PC-3 (cell line): ENCODE results near the gene CNTFR. TPM values are rescaled to one million over a fixed set of nuclear protein-coding genes. Genes with fewer than 3 reads are reported as not detected.

ENCODE experiments used
- ATAC-seq: fragments of 200-7000 bp; cut with Tn5 transposase; 2 replicates; pipeline ENCODE4 v1.9.1; 2020; ENCODE audit warnings: mild to moderate bottlenecking, moderate library complexity
- BruUV-seq: library from RNA; stranded (reverse); fragments of 400-500 nt; replicated peaks from 2 replicates; lab custom pipeline; 2021; lab: Mats Ljungman, UMichigan
- CTCF ChIA-PET: fragments of 300-600 bp; sonication (Branson Sonifier 250); formaldehyde crosslinking; loops from one replicate; lab custom pipeline; 2022; ENCODE audit warnings: antibody characterized with exemption; lab: Charles Lee
- POLR2A ChIA-PET: fragments of 300-600 bp; sonication (Branson Sonifier 250); formaldehyde crosslinking; loops from one replicate; lab custom pipeline; 2022; ENCODE audit warnings: antibody characterized with exemption; ENCODE audit not compliant: unreplicated experiment; lab: Charles Lee
- DNase-seq: peaks from one replicate; pipeline ENCODE4 v3.0.0-alpha.2; 2015
- H2AFZ ChIP-seq: fragments of 300-600 bp; sonication (generic); 2 replicates; pipeline ENCODE4 v1.6.0; 2016; ENCODE audit warnings: antibody characterized with exemption, low read length
- H3F3A ChIP-seq: fragments of 300-600 bp; sonication (generic); one replicate; pipeline ENCODE4 v1.6.0; 2017; ENCODE audit warnings: antibody characterized with exemption, low read length, control low read depth, mild to moderate bottlenecking; ENCODE audit not compliant: unreplicated experiment
- H3K27ac ChIP-seq: fragments of 300-600 bp; sonication (generic); 2 replicates; pipeline ENCODE4 v1.5.1; 2016; ENCODE audit warnings: mild to moderate bottlenecking, low read length
- H3K27me3 ChIP-seq: fragments of 300-600 bp; sonication (generic); 2 replicates; pipeline ENCODE4 v1.6.1; 2016; ENCODE audit warnings: low read length, mixed read lengths
- H3K36me3 ChIP-seq: fragments of 300-600 bp; sonication (generic); 2 replicates; pipeline ENCODE4 v1.6.1; 2016; ENCODE audit warnings: low read depth, mixed run types, low read length, mixed read lengths
- H3K4me1 ChIP-seq: fragments of 300-600 bp; sonication (generic); 2 replicates; pipeline ENCODE4 v1.5.1; 2016; ENCODE audit warnings: low read length; ENCODE audit not compliant: insufficient read depth
- H3K4me2 ChIP-seq: fragments of 300-600 bp; sonication (generic); 2 replicates; pipeline ENCODE4 v1.6.0; 2016; ENCODE audit warnings: low read length
- H3K4me3 ChIP-seq: fragments of 300-600 bp; sonication (generic); 2 replicates; pipeline ENCODE4 v1.5.1; 2016; ENCODE audit warnings: mild to moderate bottlenecking, low read length, mixed read lengths
- H3K79me2 ChIP-seq: fragments of 300-600 bp; sonication (generic); 2 replicates; pipeline ENCODE4 v1.6.1; 2017; ENCODE audit warnings: low read length, mixed read lengths
- H3K9ac ChIP-seq: fragments of 300-600 bp; sonication (generic); 2 replicates; pipeline ENCODE4 v1.6.0; 2016; ENCODE audit warnings: mild to moderate bottlenecking, low read length
- H3K9me2 ChIP-seq: fragments of 300-600 bp; sonication (generic); replicated peaks from 2 replicates; pipeline ENCODE4 v1.6.1; 2016; ENCODE audit warnings: mixed run types, low read length, mixed read lengths
- H3K9me3 ChIP-seq: fragments of 300-600 bp; sonication (generic); 2 replicates; pipeline ENCODE4 v1.6.1; 2016; ENCODE audit warnings: low read length, mixed read lengths
- H4K20me1 ChIP-seq: fragments of 300-600 bp; sonication (generic); 2 replicates; pipeline ENCODE4 v1.6.1; 2016; ENCODE audit warnings: low read length, mixed read lengths
- EZH2 ChIP-seq: fragments of 300-600 bp; sonication (generic); IDR thresholded peaks from one replicate; pipeline ENCODE4 v1.6.1; 2017; ENCODE audit warnings: antibody characterized with exemption, mild to moderate bottlenecking, low read length; ENCODE audit not compliant: unreplicated experiment
- EZH2phosphoT487 ChIP-seq: fragments of 300-600 bp; sonication (generic); IDR thresholded peaks from 2 replicates; pipeline ENCODE4 v1.6.1; 2018; ENCODE audit warnings: mild to moderate bottlenecking, antibody characterized with exemption, low read length, borderline replicate concordance
- intact Hi-C: fragments of 100-400 bp; cut with micrococcal nuclease; formaldehyde crosslinking; loops from 2 replicates; pipeline ENCODE4 v1.9.0; 2023
- total RNA-seq: library from RNA; depleted of rRNA; stranded (reverse); fragments of >200 nt; gene quantifications from 2 replicates; pipeline ENCODE4 v1.2.3, GENCODE V29; 2014
- TF ChIP-seq, protein P1 (sequence below): fragments of 300-600 bp; sonication (generic); conservative IDR thresholded peaks from 2 replicates; pipeline ENCODE4 v1.5.1; 2017; ENCODE audit warnings: antibody characterized with exemption, low read depth, mild to moderate bottlenecking, low read length

The CNTFR gene
- total RNA-seq, 1 experiment from 2014 or later: not detected

DNA sequence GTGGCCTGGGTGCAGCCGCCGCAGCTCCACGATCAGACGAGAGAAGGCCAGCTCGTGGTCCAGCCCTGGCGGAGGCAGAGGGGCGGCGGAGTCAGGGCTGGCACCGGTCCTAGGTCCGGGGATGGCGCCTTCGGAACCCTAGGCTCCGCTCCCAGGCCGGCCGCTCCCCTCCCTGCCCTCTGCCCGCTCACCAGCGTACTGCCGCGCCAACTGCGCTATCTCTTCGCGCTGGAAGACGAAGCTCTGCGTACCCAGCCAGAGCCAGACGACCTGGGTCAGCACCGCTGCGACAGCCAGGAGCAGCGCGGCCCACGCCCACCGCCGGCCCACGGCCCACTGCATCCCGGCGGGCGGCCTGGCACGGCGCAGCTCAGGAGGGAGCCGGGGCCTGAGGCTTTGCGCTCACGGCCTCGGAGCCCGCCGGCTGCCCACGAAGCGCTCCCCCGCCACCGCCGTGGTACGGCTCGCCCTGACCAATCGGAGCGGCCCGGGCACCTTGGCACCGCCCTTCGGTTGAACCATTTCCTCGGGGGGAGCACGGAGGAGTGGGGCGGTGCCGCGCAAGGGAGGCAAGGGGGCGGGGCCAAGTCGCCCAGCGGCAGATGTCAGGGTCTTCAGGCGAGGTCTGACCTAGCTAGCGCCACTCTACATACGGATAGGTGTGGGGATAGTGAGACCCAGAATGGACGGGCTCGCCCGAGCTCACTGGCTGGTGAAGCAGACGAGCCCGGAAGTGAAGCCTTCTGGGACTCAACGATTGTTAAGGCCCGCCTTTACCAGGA lies 48.0 kb upstream of the CNTFR start, which contains the start of gene SIGMAR1:
Gene SIGMAR1, minus strand, starts transcription at position 432 of the 782 bp plus-strand sequence. Its CDS starts 90 bp downstream, at position 342.
- TF ChIP-seq, protein P1, sequence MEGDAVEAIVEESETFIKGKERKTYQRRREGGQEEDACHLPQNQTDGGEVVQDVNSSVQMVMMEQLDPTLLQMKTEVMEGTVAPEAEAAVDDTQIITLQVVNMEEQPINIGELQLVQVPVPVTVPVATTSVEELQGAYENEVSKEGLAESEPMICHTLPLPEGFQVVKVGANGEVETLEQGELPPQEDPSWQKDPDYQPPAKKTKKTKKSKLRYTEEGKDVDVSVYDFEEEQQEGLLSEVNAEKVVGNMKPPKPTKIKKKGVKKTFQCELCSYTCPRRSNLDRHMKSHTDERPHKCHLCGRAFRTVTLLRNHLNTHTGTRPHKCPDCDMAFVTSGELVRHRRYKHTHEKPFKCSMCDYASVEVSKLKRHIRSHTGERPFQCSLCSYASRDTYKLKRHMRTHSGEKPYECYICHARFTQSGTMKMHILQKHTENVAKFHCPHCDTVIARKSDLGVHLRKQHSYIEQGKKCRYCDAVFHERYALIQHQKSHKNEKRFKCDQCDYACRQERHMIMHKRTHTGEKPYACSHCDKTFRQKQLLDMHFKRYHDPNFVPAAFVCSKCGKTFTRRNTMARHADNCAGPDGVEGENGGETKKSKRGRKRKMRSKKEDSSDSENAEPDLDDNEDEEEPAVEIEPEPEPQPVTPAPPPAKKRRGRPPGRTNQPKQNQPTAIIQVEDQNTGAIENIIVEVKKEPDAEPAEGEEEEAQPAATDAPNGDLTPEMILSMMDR: no peak
- Histone ChIP-seq H3K27me3 (no peaks in the 10 kb centered on the region), H3K4me3 (peak within 1 kb of the TSS; percentile 76), H3K4me2 (peak within 1 kb of the TSS; percentile 93), H3K9me2 (no peaks in the 10 kb centered on the region), H2AFZ (peak within 1 kb of the TSS; percentile 89), H3K36me3 (no peaks in the 10 kb centered on the region), H3K27ac (no peak within 1 kb of the TSS), H4K20me1 (0 out of 2 replicates have a peak, but pooled peaks cover 4% of the 10 kb centered on the region), H3K79me2 (peaks cover 25% of the 10 kb centered on the region), H3K9ac (peak within 1 kb of the TSS; percentile 92), H3K4me1 (peaks cover 5% of the 10 kb centered on the region; the same call in 1 of the 2 replicates), H3K9me3 (no peaks in the 10 kb centered on the region), H3F3A (no peaks in the 10 kb centered on the region)
- ChIA-PET POLR2A (interaction anchor here (0.6 to 0.7 kb wide), 2 partner anchors 9 kb away, joined by 3 to 5 read pairs; partner anchors contain the start of gene GALT), CTCF (interaction anchor here (1.4 kb wide), 1 partner anchor 9 kb away, joined by 3 read pairs; no protein-coding TSS in a partner anchor)
- peak; percentile 85 for DNase-seq
- intact Hi-C loops: no loop called here
- peak; percentile 85 for ATAC-seq
- no TSS peak for BruUV-seq

GRCh38 chr9:34636791-34637355 lies 47.3 kb upstream of the CNTFR start:
- ATAC-seq: peak; percentile 10
- Histone ChIP-seq H3K79me2 (peaks cover 25% of the 10 kb centered on the region), H3K9me3 (no peaks in the 10 kb centered on the region), H3K27me3 (no peaks in the 10 kb centered on the region), H3K4me1 (peaks cover 5% of the 10 kb centered on the region; the same call in 1 of the 2 replicates), H3K9ac (peak overlapping the region; percentile 92), H3K4me3 (peak overlapping the region; percentile 76), H3F3A (no peaks in the 10 kb centered on the region), H4K20me1 (0 out of 2 replicates have a peak, but pooled peaks cover 4% of the 10 kb centered on the region), H3K36me3 (no peaks in the 10 kb centered on the region), H2AFZ (peak overlapping the region; percentile 89), H3K9me2 (no peaks in the 10 kb centered on the region), H3K27ac (no peak overlapping the region), H3K4me2 (peak overlapping the region; percentile 93)
- CTCF ChIA-PET: interaction anchor here (1.4 kb wide), 1 partner anchor 10 kb away, joined by 3 read pairs; no protein-coding TSS in a partner anchor
- POLR2A ChIA-PET: no interaction called here
- no TSS peak for BruUV-seq
- TF ChIP-seq EZH2phosphoT487: no peak
- no peak for TF ChIP-seq EZH2
- TF ChIP-seq, protein P1: no peak
- intact Hi-C loops: no loop called here
- DNase-seq: no peak
